Tibial artery (tissue), 4 donors: ENCODE data around the gene CHST11.
"Not testable (repeated sequence)": the region's sequence is repeated elsewhere in the genome, so short reads cannot be mapped to it uniquely, and the experiment has no call there.

Experiments used
- DNase-seq, 2 donors: peaks; one replicate each; pipeline ENCODE4 v3.0.0-alpha.2; 2019
- H3K27ac ChIP-seq, 2 donors: fragments of 200-600 bp; sonication (generic) in 1 of 2; 1 replicate in 1 of 2; 2 replicates in 1 of 2; pipeline ENCODE4 v1.5.1; 2018 to 2019; ENCODE audit warnings: mild to moderate bottlenecking in 1 of 2
- H3K27me3 ChIP-seq, 2 donors: fragments of 200-600 bp; sonication (generic) in 1 of 2; one replicate each; pipeline versions ENCODE4 v1.5.1 to v1.6.0; 2016 to 2019
- H3K36me3 ChIP-seq, 3 donors: fragments of 200-600 bp; sonication (generic) in 2 of 3; one replicate each; pipeline ENCODE4 v1.5.1; 2016 to 2019; ENCODE audit warnings: mild to moderate bottlenecking in 2 of 3
- H3K4me1 ChIP-seq, 4 donors: fragments of 200-600 bp; sonication (generic) in 2 of 4; 1 replicate in 3 of 4; 2 replicates in 1 of 4; pipeline ENCODE4 v1.5.1; 2016 to 2019
- H3K4me3 ChIP-seq, 2 donors: fragments of 200-600 bp; sonication (generic) in 1 of 2; 1 replicate in 1 of 2; 2 replicates in 1 of 2; pipeline ENCODE4 v1.5.1; 2018 to 2019; ENCODE audit warnings: mild to moderate bottlenecking in 2 of 2
- H3K9me3 ChIP-seq, 3 donors: fragments of 200-600 bp; sonication (generic) in 1 of 3; one replicate each; pipeline ENCODE4 v1.5.1; 2016 to 2019
- CTCF ChIP-seq, 2 experiments: fragments of 200-600 bp in 1 of 2; fragments of 450-650 bp in 1 of 2; IDR thresholded peaks; one replicate each; pipeline ENCODE4 v1.5.1; 2017 to 2019; ENCODE audit warnings: antibody characterized with exemption in 2 of 2, mild to moderate bottlenecking in 1 of 2, moderate library complexity in 1 of 2
- intact Hi-C: fragments of 100-400 bp; cut with DNase I; formaldehyde crosslinking; loops from one replicate; pipeline ENCODE4 v1.15.0; 2023; ENCODE audit warnings: low total_unique reads

Gene CHST11

DNA sequence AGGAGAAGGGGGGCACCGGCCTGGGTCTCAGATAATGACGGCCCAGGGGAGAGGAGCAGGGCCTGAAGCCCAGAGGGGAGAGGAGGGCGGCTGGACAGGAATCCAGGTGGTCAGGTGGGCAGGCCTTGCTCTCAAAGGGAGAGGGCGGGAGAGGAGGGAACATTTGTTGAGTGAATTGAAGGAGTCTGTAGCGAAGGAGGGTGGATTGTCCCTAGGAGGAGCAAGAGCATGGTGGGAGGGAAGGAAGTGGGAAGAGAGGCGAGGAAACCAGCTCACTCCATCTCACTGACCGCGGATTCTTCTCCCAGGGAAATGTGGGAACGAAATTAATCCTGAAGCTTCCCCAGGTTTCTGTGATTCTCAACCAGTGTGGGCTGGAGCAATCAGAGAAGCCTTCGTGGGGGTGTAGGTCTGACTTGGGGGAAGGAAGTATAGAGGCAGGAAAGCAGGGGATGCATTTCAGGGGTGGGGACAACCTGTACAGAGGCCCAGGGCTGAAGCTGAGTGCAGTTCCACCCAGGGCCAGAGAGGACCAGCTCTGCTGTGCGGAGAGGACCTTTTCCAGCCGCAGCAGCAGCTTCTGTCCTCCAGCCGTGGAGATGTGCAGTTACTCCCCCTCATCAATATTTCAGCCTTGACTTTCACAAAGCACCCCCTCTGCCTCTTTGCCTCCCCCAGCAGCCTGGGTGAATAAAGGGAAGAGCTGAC lies 100.9 kb downstream of the CHST11 start:
- Histone ChIP-seq H3K36me3 (no peaks in the 10 kb centered on the region), H3K27me3 (no peaks in the 10 kb centered on the region), H3K4me3 (no peak overlapping the region), H3K27ac (no peak overlapping the region), H3K4me1 (no peaks in the 10 kb centered on the region), H3K9me3 (peaks cover 0 to 7% (median 5%) of the 10 kb centered on the region in 3 donors)
- DNase-seq: no peak
- TF ChIP-seq CTCF (IDR thresholded peaks at IDR 0.05): no peak
- intact Hi-C loops: no loop called here

GRCh38 chr12:104560881-104561280 lies 104.1 kb downstream of the CHST11 start:
- no peak for TF ChIP-seq CTCF (IDR thresholded peaks at IDR 0.05)
- intact Hi-C loops: loop anchor here (5.0 kb wide), 1 partner anchor 81 kb away; no protein-coding TSS in a partner anchor
- no peak overlapping the region for H3K4me3 ChIP-seq
- H3K27ac ChIP-seq: no peak overlapping the region
- no peaks in the 10 kb centered on the region for H3K9me3 ChIP-seq
- H3K4me1 ChIP-seq: peaks cover 0 to 4% (median 0%) of the 10 kb centered on the region in 4 donors
- H3K36me3 ChIP-seq: no peaks in the 10 kb centered on the region
- DNase-seq: no peak
- H3K27me3 ChIP-seq: no peaks in the 10 kb centered on the region

DNA sequence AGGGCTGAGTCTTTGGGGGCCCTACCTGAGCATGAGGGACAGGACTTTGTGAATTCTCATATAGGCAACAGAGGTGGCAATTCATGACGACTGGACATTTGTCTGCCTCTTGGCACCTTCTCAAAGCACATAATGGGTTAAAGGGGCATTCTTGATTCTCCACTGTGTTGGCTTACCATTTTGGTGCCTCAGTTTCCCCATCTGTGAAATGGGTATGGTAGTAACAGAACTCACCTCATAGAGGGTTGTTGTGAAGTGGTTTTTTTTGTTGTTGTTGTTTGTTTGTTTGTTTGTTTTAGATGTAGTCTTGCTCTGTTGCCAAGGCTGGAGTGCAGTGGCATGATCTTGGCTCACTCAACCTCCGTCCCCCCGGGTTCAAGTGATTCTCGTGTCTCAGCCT lies 106.0 kb downstream of the CHST11 start:
- Histone ChIP-seq H3K4me1 (peaks cover 0 to 9% (median 0%) of the 10 kb centered on the region in 4 donors), H3K9me3 (peaks cover 0 to 3% (median 0%) of the 10 kb centered on the region in 3 donors), H3K27me3 (no peaks in the 10 kb centered on the region), H3K27ac (no peak overlapping the region), H3K4me3 (no peak overlapping the region), H3K36me3 (no peaks in the 10 kb centered on the region)
- TF ChIP-seq CTCF (IDR thresholded peaks at IDR 0.05): no peak
- intact Hi-C loops: loop anchor here (5.0 kb wide), 1 partner anchor 80 kb away; no protein-coding TSS in a partner anchor
- DNase-seq: no peak

DNA sequence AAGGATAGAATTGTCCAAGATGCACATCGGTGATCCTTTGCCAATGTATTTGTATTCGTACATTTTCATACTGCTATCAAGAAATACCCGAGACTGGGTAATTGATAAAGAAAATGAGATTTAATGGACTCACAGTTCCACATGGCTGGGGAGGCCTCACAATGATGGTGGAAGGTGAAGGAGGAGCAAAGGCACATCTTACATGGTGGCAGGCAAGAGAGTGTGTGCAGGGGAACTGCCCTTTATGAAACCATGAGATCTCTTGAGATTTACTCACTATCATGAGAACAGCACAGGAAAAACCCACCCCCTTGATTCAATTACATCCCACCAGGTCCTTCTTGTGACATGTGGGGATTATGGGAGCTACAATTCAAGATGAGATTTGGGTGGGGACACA lies 107.9 kb downstream of the CHST11 start:
- not testable (repeated sequence) for DNase-seq, H3K4me1 ChIP-seq, H3K9me3 ChIP-seq, H3K27ac ChIP-seq, H3K4me3 ChIP-seq, H3K27me3 ChIP-seq, H3K36me3 ChIP-seq
- intact Hi-C loops: loop anchor here (5.0 kb wide), 1 partner anchor 78 kb away; no protein-coding TSS in a partner anchor

GRCh38 chr12:104565606-104566243 lies 109.0 kb downstream of the CHST11 start:
- Histone ChIP-seq H3K27ac (peak overlapping the region in 1 of 2 donors; percentile 19), H3K36me3 (no peaks in the 10 kb centered on the region), H3K4me3 (no peak overlapping the region), H3K4me1 (peaks cover 0 to 9% (median 0%) of the 10 kb centered on the region in 4 donors), H3K9me3 (peaks cover 0 to 5% (median 0%) of the 10 kb centered on the region in 3 donors), H3K27me3 (no peaks in the 10 kb centered on the region)
- intact Hi-C loops: no loop called here
- TF ChIP-seq CTCF (IDR thresholded peaks at IDR 0.05): no peak
- DNase-seq: no peak
